Measurements from ENCODE around the gene GPRC5B.

GPRC5B gene

DNA sequence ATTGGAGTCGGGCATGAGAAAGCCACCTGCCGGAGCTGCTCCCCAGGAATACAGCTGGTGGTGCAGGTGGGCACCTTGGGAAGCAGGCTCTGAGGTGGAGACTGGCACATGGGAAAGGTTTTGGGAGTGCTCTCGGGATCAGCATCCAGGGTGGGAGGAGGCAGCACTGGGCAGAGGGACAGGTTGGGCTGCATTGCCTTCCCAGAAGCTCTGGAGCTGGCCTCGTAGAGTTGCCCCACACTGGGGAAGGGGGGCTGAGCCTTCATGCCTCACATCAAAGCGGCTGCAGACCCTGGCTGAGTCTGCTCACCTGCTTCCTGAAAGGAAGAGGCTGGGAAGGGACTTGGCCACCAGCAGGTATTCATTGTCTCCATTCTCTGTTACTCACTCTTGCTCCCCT, 13.5 kb upstream of the GPRC5B start:
- DNase-seq, result no peak

DNA sequence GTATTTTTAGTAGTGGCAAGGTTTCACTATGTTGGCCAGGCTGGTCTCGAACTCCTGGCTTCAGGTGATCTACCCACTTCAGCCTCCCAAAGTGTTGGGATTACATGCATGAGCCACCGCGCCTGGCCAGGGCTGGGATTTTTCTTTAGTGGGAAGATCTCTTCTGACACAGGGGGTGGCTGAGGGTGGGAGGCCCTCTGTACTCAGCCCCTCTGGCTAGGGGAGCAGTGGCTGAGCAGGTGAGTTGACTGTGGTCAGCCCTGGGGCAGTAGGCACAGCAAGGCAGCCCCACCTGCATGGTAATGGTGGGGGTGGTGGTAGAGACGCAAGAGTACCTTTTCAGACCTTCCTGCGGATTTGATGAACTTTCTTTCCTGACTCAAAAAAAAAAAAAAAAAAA, 12.3 kb upstream of the GPRC5B start:
- DNase-seq, result no peak

GRCh38 chr16:19894586-19894985, 9.9 kb upstream of the GPRC5B start:
- DNase-seq, result no peak

- no peak for DNase-seq
Measured at GRCh38 chr16:19892902-19893301, 8.3 kb upstream of the GPRC5B start.

- no peak for DNase-seq
Measured at GRCh38 chr16:19890901-19891300, 6.3 kb upstream of the GPRC5B start.

GRCh38 chr16:19888834-19889233, 4.2 kb upstream of the GPRC5B start:
- no peak for DNase-seq

- peak; percentile 74 to 79 for DNase-seq
Measured at GRCh38 chr16:19886073-19886941, 1.7 kb upstream of the GPRC5B start.

DNA sequence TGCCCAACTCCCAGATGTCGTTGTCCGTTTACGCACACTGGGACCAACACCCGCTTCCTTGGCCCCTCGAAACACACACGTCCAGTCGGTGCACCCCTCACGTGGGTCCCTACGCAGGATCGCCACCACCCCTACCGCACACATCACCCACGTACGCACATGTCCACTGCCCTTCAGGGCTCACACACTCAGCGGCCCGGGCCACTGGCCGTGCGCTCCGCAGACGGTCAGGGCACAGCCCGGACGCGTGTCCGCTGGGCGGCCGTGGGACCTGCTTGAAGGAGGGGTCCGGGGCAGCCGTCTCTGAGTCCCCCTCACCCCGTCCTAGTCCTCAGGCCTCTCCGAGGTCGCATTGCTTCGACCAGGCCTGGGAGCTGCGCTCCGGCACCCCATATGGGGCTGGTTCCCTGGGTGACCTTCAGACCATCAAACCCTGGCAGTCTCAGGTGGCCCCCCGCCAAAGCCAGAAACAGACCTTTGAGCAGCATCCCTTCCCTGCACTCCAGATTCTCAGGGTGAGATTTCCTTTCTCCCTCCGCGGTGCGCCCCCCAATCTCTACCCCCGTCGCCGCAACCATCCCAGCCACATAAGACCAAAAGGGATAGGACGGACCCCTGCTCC, 914 bp upstream of the GPRC5B start:
- DNase-seq, result peak in 1 of 2 experiments; percentile 6

GRCh38 chr16:19883966-19884485, 622 bp downstream of the GPRC5B start:
- peak in 1 of 2 experiments; percentile 9 for DNase-seq

DNA sequence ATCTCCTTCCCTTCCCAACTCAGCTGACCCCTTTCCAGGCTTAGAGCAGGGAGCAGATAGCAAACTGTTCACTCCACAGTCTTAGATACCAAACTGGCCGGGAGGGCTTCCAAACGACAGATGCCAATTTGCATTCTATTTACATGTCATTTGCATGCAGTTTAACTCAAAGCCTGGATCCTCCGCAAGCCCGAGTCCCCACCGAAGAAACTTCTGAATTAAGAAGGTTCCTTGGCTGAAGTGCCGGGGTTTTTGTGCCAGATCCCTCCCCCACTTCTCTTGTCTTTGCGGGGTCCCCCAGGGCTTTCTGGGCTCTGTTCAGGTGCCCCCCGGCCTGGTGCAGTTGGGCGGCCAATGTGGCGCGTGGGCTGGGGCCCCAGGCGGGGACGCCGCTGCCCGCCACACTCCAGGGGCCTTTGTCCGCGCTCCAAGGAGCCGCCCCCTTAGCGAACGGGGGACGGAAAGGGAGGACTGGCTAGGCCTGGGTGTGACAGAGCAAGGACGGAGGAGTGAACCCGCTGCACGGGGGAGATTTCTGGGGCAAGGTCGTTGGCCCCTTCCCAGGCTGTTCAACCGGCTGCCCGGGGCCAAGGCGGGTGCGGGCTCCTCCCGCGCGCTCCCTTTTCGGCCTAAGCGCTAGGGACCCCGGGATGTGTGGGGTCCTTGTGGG, 1.2 kb downstream of the GPRC5B start:
- peak in 1 of 2 experiments; percentile 4 for DNase-seq

- DNase-seq, result no peak
Measured at GRCh38 chr16:19882646-19883045, 2.0 kb downstream of the GPRC5B start.

DNA sequence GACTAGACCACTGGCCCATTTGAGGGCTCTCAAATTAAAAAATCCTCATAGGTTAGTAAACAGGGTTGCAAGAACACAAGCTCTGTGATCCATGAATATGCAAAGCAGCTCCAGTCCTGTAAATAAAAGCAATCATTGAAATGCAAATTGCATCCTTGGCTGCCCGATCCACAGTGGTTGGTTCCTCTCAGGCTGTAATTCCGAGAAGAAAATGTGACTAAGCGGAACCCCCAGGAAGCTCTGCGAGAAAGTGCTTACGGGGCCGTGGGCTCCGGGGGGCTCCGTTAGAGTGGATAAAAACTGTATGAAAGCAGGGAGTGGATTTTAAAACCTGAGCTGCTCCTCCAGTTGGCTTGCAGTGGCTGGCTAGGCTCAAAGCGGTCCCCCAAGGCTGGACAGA, 2.5 kb downstream of the GPRC5B start:
- no peak for DNase-seq

DNA sequence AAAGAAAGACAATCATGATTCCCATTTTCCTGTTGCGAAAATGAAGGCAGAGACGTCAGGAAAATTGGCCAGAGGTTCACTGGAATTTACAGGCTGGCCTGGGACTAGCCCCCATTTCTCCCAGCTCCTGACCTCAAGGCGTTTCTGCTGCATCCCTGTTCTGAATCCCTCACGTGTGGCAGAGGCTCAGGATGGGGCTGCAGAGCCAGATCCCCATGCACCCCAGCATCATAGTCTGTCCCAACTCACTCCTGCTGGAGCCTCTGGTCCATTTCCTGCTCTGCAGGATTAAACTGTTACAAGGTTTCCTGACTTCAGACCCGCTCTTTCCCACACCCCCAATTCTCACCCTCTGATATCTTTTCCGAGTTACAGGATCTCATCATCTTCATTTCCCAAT, 2.9 kb downstream of the GPRC5B start:
- no peak for DNase-seq

GRCh38 chr16:19881028-19881427, 3.6 kb downstream of the GPRC5B start:
- DNase-seq, result no peak

GRCh38 chr16:19879241-19879792, 5.3 kb downstream of the GPRC5B start:
- DNase-seq, result no peak

DNA sequence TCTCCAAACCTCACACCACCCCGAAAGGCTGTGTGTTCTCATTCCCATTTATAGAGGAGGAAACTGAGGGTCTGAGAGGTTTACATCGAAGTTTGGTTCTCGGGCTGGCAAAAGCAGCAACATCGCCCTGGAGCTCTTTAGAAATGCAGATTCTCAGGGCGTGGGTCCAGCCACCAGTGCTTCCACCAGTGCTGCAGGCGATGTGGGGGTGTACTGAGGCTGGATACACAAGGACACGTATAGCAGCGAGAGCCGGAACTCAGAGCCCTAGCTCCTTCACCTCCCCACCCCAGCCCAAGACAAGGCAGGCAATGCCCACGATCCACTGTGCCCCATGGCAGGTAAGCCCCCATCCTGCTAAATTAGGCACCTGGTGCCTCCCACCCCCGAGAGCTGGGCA, 5.9 kb downstream of the GPRC5B start:
- no peak for DNase-seq

DNA sequence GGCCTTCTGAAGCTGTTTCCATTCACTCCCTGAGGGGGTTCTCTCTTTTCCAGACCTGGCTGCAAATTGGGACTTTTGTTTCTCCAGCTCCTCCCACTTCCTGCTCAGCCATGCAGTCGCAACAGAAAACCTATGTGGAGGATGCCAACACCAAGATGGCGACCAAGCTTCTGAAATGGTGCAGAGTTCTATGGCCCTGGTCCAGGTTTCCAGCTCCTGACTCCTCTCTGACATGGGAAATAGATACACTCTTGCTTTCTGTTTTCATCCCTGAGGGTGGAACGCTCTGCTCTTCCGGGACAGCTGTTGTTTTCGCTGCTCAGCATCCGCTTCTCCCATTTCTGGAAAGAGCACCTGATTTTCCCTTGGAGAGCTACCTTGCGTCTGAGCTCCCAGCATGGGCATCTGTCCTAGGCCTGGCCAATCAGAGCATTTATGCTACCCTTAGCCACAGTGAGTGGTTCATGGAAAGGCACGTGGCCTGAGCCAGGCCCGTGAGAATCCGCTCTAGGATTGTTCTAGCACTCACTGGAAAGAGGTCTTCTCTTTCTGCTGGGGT, 8.1 kb downstream of the GPRC5B start:
- no peak for DNase-seq

DNA sequence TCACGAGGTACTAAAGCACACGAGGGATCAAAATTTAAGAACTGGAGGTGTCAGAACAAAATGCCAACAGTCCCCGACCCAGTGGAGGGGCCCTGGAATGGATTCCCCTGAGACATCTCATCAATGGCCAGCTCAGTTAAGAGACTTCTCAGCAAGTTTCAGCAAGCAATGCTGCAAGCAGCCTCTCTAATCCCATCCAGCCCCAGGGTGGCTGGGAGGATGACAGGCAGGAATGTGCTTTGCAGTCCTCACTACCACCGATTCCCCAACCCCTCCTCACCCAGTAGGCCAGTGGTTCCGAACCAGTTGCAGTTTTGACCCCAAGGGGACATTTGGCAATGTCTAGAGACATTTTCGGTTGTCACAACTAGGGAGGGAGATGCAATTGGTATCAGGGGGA, 8.7 kb downstream of the GPRC5B start:
- DNase-seq, result no peak

DNA sequence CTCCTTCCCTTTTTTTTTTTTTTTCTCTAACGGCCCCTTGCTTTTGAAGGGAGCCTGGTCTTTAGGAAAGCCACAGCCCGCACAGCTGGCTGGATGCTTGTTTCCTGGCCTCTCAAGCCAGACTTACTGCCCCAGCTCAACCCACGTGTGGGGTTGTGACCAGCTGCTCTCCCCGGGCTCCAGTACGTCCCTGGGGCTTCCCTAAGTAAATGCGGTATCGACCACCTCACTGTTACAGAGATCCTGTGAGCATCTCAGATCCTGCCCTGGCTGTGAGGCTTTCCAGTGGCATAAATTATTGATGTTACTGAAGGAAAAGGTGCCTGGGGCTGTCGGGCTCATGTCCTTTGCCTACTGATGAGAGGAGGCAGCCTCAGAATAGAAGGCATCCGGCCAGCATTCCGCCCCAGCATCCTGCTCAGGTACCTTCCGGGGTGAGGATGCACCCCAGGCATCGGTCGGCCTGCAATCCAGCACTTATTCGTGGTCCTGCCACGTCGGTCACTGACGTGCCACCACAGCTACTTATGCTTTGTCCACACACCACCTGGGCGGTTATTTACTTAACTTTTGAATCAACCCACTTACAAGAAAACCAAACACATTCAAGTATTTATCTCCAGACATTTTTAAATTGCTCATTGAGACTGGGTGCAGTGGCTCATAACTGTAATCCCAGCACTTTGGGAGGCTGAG, 9.6 kb downstream of the GPRC5B start:
- no peak for DNase-seq

- no peak for DNase-seq
Measured at GRCh38 chr16:19874026-19874425, 10.6 kb downstream of the GPRC5B start.

GRCh38 chr16:19872935-19873334, 11.7 kb downstream of the GPRC5B start:
- DNase-seq, result no peak

GRCh38 chr16:19872179-19872863, 12.3 kb downstream of the GPRC5B start:
- DNase-seq, result no peak

Data from stimulated activated CD4-positive, alpha-beta T cell treated with anti-CD3 and anti-CD28 coated beads, Interleukin-4, amount 100 ng/mL, for 4 hours (primary cell).